Sigmoid colon (tissue), 7 donors: Measurements from ENCODE around the gene COMMD1. TPM values are rescaled to one million over a fixed set of nuclear protein-coding genes. Genes with fewer than 3 reads are reported as not detected.
"Not testable (repeated sequence)": the region's sequence is repeated elsewhere in the genome, so short reads cannot be mapped to it uniquely, and the experiment has no call there.

ENCODE experiments used
- DNase-seq: peaks from one replicate; pipeline ENCODE4 v3.0.0-alpha.2; 2019
- H3K27ac ChIP-seq, 4 donors: fragments of 200-600 bp; sonication (generic); one replicate each; pipeline ENCODE4 v1.5.1; 2016 to 2019; ENCODE audit warnings: mild to moderate bottlenecking in 1 of 4
- H3K27me3 ChIP-seq, 3 donors: fragments of 200-600 bp; sonication (generic); one replicate each; pipeline ENCODE4 v1.5.1; 2019; ENCODE audit warnings: mild to moderate bottlenecking in 1 of 3
- H3K36me3 ChIP-seq, 4 donors: fragments of 200-600 bp; sonication (generic); one replicate each; pipeline ENCODE4 v1.5.1; 2016 to 2019
- H3K4me1 ChIP-seq, 4 donors: fragments of 200-600 bp; sonication (generic); one replicate each; pipeline ENCODE4 v1.5.1; 2017 to 2019
- H3K4me3 ChIP-seq, 4 donors: fragments of 200-600 bp; sonication (generic); one replicate each; pipeline ENCODE4 v1.5.1; 2017 to 2019; ENCODE audit warnings: mild to moderate bottlenecking in 2 of 4, moderate library complexity in 1 of 4
- H3K9me3 ChIP-seq, 4 donors: fragments of 200-600 bp in 3 of 4; sonication (generic) in 3 of 4; one replicate each; pipeline versions ENCODE4 v1.5.1 to v1.6.1; 2013 to 2019
- CTCF ChIP-seq, 4 experiments: fragments of 450-650 bp in 3 of 4; fragments of 200-600 bp in 1 of 4; IDR thresholded peaks; one replicate each; pipeline ENCODE4 v1.5.1; 2016 to 2019; ENCODE audit warnings: antibody characterized with exemption in 4 of 4, mild to moderate bottlenecking in 3 of 4, moderate library complexity in 2 of 4
- EP300 ChIP-seq, 4 donors: sonication (generic); formaldehyde crosslinking; IDR thresholded peaks; one replicate each; pipeline ENCODE4 v1.6.1; 2017; ENCODE audit warnings: antibody characterized with exemption in 4 of 4
- POLR2A ChIP-seq, 2 donors: fragments of 450-650 bp; IDR thresholded peaks; one replicate each; pipeline ENCODE4 v1.6.1; 2016; ENCODE audit warnings: antibody characterized with exemption in 2 of 2, mild to moderate bottlenecking in 2 of 2, moderate library complexity in 2 of 2
- POLR2AphosphoS5 ChIP-seq, 4 donors: sonication (generic); formaldehyde crosslinking; IDR thresholded peaks; one replicate each; pipeline ENCODE4 v1.6.1; 2017; ENCODE audit warnings: antibody characterized with exemption in 4 of 4
- WGBS, 2 donors: extraction: QIAGEN DNeasy Blood & Tissue Kit; methylation state at CpG; one replicate each; pipeline ENCODE4 v1.1.7; 2013; 5-methylcytosine and 5-hydroxymethylcytosine counted together
- intact Hi-C: fragments of 100-400 bp; cut with DNase I; formaldehyde crosslinking; loops from one replicate; pipeline ENCODE4 v1.15.1; 2023
- polyA plus RNA-seq, 3 donors: library from polyadenylated mRNA; stranded (reverse); fragments of 200-250 nt; gene quantifications; one replicate each; pipeline ENCODE4 v1.2.3, GENCODE V29; 2013
- total RNA-seq, 4 donors: library from RNA; depleted of rRNA; stranded (reverse); fragments of >200 nt; gene quantifications; one replicate each; pipeline ENCODE4 v1.1.0, GENCODE V29; 2016
- donor health status: healthy with polysubstance abuse.
- donor health status: Bipolar disorder and iron deficiency.
- donor health status: healthy.

Gene COMMD1
- total and polyA plus RNA-seq, 7 donors: 27.2 to 59.2 (median 50.6) TPM

- intact Hi-C loops: loop anchor here (10.0 kb wide), 1 partner anchor 103 kb away; no protein-coding TSS in a partner anchor
- no peak for TF ChIP-seq CTCF (IDR thresholded peaks at IDR 0.05)
- Histone ChIP-seq H3K9me3 (no peaks in the 10 kb centered on the region), H3K27ac (no peak overlapping the region), H3K4me1 (peaks cover 0 to 16% (median 14%) of the 10 kb centered on the region in 4 donors), H3K4me3 (no peak overlapping the region), H3K27me3 (no peaks in the 10 kb centered on the region), H3K36me3 (no peaks in the 10 kb centered on the region)
- no peak for DNase-seq
Measured at GRCh38 chr2:62118160-62118559, 212.7 kb downstream of the COMMD1 start.

DNA sequence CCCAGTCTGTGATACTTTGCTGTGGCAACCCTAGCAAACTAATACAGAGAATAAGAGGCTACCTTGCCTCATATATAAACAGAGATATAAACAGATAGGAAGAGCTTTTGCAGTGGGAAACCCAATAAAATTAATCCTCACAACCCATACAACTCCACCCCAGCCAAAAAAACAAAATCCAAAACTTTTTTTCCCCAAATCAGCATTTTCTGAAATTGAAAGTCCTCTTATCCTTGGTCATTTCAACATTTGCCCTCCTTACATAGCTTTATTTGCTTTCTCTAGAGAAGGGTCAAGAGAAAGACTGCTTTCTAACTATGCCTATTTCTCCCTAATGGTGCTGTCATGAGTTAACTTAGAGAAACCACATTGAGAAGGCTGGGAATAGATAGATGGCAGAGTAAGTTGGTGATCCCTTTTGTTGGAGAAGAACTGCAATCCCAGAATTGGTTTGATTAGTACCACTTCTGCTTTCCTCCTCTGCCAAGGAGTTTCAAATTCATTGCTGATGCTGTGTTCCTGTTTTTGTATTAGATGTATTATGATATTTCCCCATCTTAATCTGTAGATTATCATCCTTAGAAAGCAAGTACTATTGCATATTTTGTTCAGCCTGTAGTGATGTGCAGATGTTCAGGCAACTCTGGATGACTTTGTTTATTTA, 214.0 kb downstream of the COMMD1 start:
- Histone ChIP-seq H3K4me3 (no peak overlapping the region), H3K27me3 (no peaks in the 10 kb centered on the region), H3K9me3 (no peaks in the 10 kb centered on the region), H3K4me1 (peaks cover 0 to 14% (median 13%) of the 10 kb centered on the region in 4 donors), H3K27ac (no peak overlapping the region), H3K36me3 (no peaks in the 10 kb centered on the region)
- TF ChIP-seq POLR2A (IDR thresholded peaks at IDR 0.05): no peak
- TF ChIP-seq POLR2AphosphoS5 (IDR thresholded peaks at IDR 0.05): no peak
- TF ChIP-seq CTCF (IDR thresholded peaks at IDR 0.05): no peak
- no peak for TF ChIP-seq EP300 (IDR thresholded peaks at IDR 0.05)
- DNase-seq: no peak
- intact Hi-C loops: loop anchor here (10.0 kb wide), 1 partner anchor 105 kb away; no protein-coding TSS in a partner anchor

- H3K4me3 ChIP-seq, H3K27ac ChIP-seq, H3K36me3 ChIP-seq, H3K27me3 ChIP-seq, H3K9me3 ChIP-seq, intact Hi-C loops, DNase-seq: not testable (repeated sequence)
- WGBS, 2 donors: 97 to 100% methylated on average over 2 of the region's 2 CpGs
- H3K4me1 ChIP-seq: peaks cover 0 to 12% (median 8%) of the 10 kb centered on the region in 4 donors
Measured at GRCh38 chr2:62126239-62126638, 220.8 kb downstream of the COMMD1 start.

DNA sequence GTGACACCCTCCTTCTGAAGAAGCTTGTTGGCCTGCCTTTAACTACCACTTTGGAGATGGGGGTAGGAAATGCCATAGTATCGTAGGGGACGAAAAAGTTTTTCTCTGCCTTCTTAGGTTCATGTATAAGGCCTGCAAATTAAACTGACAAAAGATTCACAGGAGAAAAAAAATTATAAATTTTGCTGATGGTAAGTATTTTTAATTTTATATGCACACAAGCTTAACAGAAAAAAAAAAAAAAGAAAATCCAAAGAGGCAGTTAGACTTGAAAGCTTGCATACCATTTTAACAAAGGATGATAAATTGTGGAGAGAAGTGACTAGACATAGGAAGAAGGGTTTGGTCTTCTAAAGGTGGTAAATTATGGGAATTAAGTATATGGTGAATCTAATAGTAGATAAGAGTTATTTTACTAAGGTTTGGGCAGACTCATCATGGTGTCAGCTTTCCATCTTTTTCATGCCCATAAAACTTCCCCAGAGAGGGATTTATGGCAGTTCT, 227.9 kb downstream of the COMMD1 start:
- H3K36me3 ChIP-seq: peaks cover 0 to 6% (median 0%) of the 10 kb centered on the region in 4 donors
- no peaks in the 10 kb centered on the region for H3K9me3 ChIP-seq
- TF ChIP-seq CTCF (IDR thresholded peaks at IDR 0.05) (no peak), EP300 (IDR thresholded peaks at IDR 0.05) (no peak), POLR2A (IDR thresholded peaks at IDR 0.05) (no peak), POLR2AphosphoS5 (IDR thresholded peaks at IDR 0.05) (no peak)
- no peaks in the 10 kb centered on the region for H3K27me3 ChIP-seq
- no peak overlapping the region for H3K27ac ChIP-seq
- no peak for DNase-seq
- H3K4me1 ChIP-seq: peaks cover 0 to 8% (median 3%) of the 10 kb centered on the region in 4 donors
- intact Hi-C loops: no loop called here
- H3K4me3 ChIP-seq: no peak overlapping the region
- 97 to 98% methylated on average over 2 of the region's 2 CpGs for WGBS, 2 donors

GRCh38 chr2:62136956-62137830, 231.7 kb downstream of the COMMD1 start:
- 87 to 97% methylated on average over 3 of the region's 3 CpGs for WGBS, 2 donors
- peaks cover 0 to 8% (median 3%) of the 10 kb centered on the region in 4 donors for H3K4me1 ChIP-seq
- intact Hi-C loops: no loop called here
- peaks cover 0 to 6% (median 0%) of the 10 kb centered on the region in 4 donors for H3K36me3 ChIP-seq
- H3K27me3 ChIP-seq: no peaks in the 10 kb centered on the region
- no peak overlapping the region for H3K27ac ChIP-seq
- DNase-seq: no peak
- H3K9me3 ChIP-seq: no peaks in the 10 kb centered on the region
- H3K4me3 ChIP-seq: no peak overlapping the region
- TF ChIP-seq CTCF (IDR thresholded peaks at IDR 0.05) (no peak), POLR2A (IDR thresholded peaks at IDR 0.05) (no peak), EP300 (IDR thresholded peaks at IDR 0.05) (no peak), POLR2AphosphoS5 (IDR thresholded peaks at IDR 0.05) (no peak)
